HepG2 (cell line): ENCODE data around the gene SH3GL2. TPM values are rescaled to one million over a fixed set of nuclear protein-coding genes. Genes with fewer than 3 reads are reported as not detected.

Experiments used
- ATAC-seq: fragments of 200-7000 bp; cut with Tn5 transposase; 3 replicates; pipeline ENCODE4 v1.9.1; 2020; ENCODE audit warnings: mild to moderate bottlenecking, moderate library complexity
- BruUV-seq: library from RNA; stranded (reverse); fragments of 400-500 nt; replicated peaks from 2 replicates; lab custom pipeline; 2021; lab: Mats Ljungman, UMichigan
- CTCF ChIA-PET: fragments of 300-600 bp; formaldehyde crosslinking; extraction: SDS; loops from one replicate; lab custom pipeline; 2021; ENCODE audit warnings: low total read pairs, inconsistent platforms, low intra/inter-chr PET ratio; lab: Yijun Ruan, JAX
- POLR2A ChIA-PET: fragments of 350-600 bp; sonication (Branson Sonifier 250); formaldehyde crosslinking; loops from one replicate; lab custom pipeline; 2020; ENCODE audit warnings: antibody characterized with exemption, inconsistent platforms; lab: Yijun Ruan, JAX
- DNase-seq: peaks from one replicate; pipeline ENCODE4 v3.0.0-alpha.2; 2015; ENCODE audit warnings: low spot score
- FAIRE-seq: peaks from 3 replicates; lab custom pipeline; 2011; peaks lifted over from hg19 to GRCh38; lab: Jason Lieb, UNC
- H2AFZ ChIP-seq: one replicate; pipeline ENCODE4 v1.6.1; 2011; ENCODE audit warnings: low read length, inconsistent platforms
- H3K27ac ChIP-seq: fragments of 300-600 bp; 3 replicates; pipeline ENCODE4 v1.8.0; 2011; ENCODE audit warnings: mixed run types, mild to moderate bottlenecking, mixed read lengths, low read length, inconsistent platforms; ENCODE audit not compliant: insufficient read depth; ENCODE audit errors: extremely low read length
- H3K27me3 ChIP-seq, 2 experiments: fragments of 200-600 bp in 1 of 2; 2 replicates in 1 of 2; 3 replicates in 1 of 2; pipeline versions ENCODE4 v1.6.0 to v1.8.0; 2011; ENCODE audit warnings: low read length in 2 of 2, mild to moderate bottlenecking in 2 of 2, moderate library complexity in 2 of 2, inconsistent platforms in 1 of 2; ENCODE audit not compliant: insufficient read depth in 2 of 2, control insufficient read depth in 1 of 2
- H3K36me3 ChIP-seq, 2 experiments: fragments of 200-600 bp in 1 of 2; replicated peaks in 1 of 2; 2 replicates in 1 of 2; 3 replicates in 1 of 2; pipeline versions ENCODE4 v1.5.1 to v1.8.0; 2011; ENCODE audit warnings: low read length in 2 of 2, inconsistent platforms in 1 of 2; ENCODE audit not compliant: insufficient read depth in 2 of 2, control insufficient read depth in 1 of 2
- H3K4me1 ChIP-seq: 2 replicates; pipeline ENCODE4 v1.5.1; 2012; ENCODE audit warnings: low read length, inconsistent platforms; ENCODE audit not compliant: insufficient read depth
- H3K4me2 ChIP-seq: 2 replicates; pipeline ENCODE4 v1.6.0; 2011; ENCODE audit warnings: low read depth, low read length, inconsistent platforms
- H3K4me3 ChIP-seq, 3 experiments: fragments of 200-600 bp in 1 of 3; sonication (generic), shearing (Covaris generic) in 1 of 3; replicated peaks in 1 of 3; 2 replicates each; pipeline ENCODE4 v1.5.1; 2011 to 2016; ENCODE audit warnings: low read length in 3 of 3, inconsistent platforms in 2 of 3, low read depth in 2 of 3, mild to moderate bottlenecking in 2 of 3, control low read depth in 1 of 3, mixed read lengths in 1 of 3; ENCODE audit not compliant: insufficient read depth in 1 of 3
- H3K79me2 ChIP-seq: one replicate; pipeline ENCODE4 v1.6.1; 2011; ENCODE audit warnings: low read length, inconsistent platforms; ENCODE audit not compliant: insufficient read depth
- H3K9ac ChIP-seq: 2 replicates; pipeline ENCODE4 v1.6.0; 2011; ENCODE audit warnings: mild to moderate bottlenecking, low read depth, low read length, inconsistent platforms; ENCODE audit not compliant: insufficient read depth
- H3K9me3 ChIP-seq: 2 replicates; pipeline ENCODE4 v1.5.1; 2012; ENCODE audit warnings: mild to moderate bottlenecking, low read length
- H4K20me1 ChIP-seq: 2 replicates; pipeline ENCODE4 v1.6.0; 2011; ENCODE audit warnings: inconsistent platforms, mild to moderate bottlenecking, low read length, moderate library complexity; ENCODE audit not compliant: insufficient read depth
- ARID3A ChIP-seq: IDR thresholded peaks from 2 replicates; pipeline ENCODE4 v1.6.1; 2012; ENCODE audit warnings: low read depth, low read length, improper control_type of control experiment
- FOXC1 ChIP-seq: sonication (generic); formaldehyde crosslinking; IDR thresholded peaks from 2 replicates; pipeline ENCODE4 v1.8.0; 2022; ENCODE audit warnings: mild to moderate bottlenecking, missing genetic modification reagents, borderline replicate concordance
- STAT5B ChIP-seq: sonication (generic); formaldehyde crosslinking; IDR thresholded peaks from 2 replicates; pipeline ENCODE4 v1.4.0; 2020; ENCODE audit warnings: missing genetic modification reagents
- TFAP4 ChIP-seq: sonication (generic); IDR thresholded peaks from 2 replicates; pipeline ENCODE4 v1.6.1; 2016; ENCODE audit warnings: low read depth, borderline replicate concordance
- ZNF770 ChIP-seq: sonication (generic); formaldehyde crosslinking; IDR thresholded peaks from 2 replicates; pipeline ENCODE4 v1.5.0; 2020; ENCODE audit warnings: mild to moderate bottlenecking, missing genetic modification reagents
- WGBS: methylation state at CpG from one replicate; pipeline ENCODE4 v1.1.6; 2017; ENCODE audit warnings: low lambda C conversion rate; 5-methylcytosine and 5-hydroxymethylcytosine counted together
- in situ Hi-C: cut with HindIII; loops from 2 replicates; pipeline ENCODE4 v1.10.0; 2017; ENCODE audit warnings: low pct_unique_long_range_greater_than_20kb; ENCODE audit not compliant: extremely low pct_ligation_motif_present
- intact Hi-C: fragments of 100-400 bp; cut with micrococcal nuclease; formaldehyde crosslinking; loops from one replicate; pipeline ENCODE4 v1.10.0; 2022; ENCODE audit not compliant: unreplicated experiment
- polyA plus RNA-seq, 8 experiments: library from polyadenylated mRNA; depleted of rRNA in 3 of 8; stranded (reverse) in 7 of 8; unstranded in 1 of 8; fragments of >200 nt; fragmentation: Illumina TruSeq in 4 of 8; extraction: Trizol in 4 of 8; gene quantifications; 2 replicates each; pipeline versions ENCODE4 v1.2.1 to v1.2.3, GENCODE V29; 2011 to 2016; ENCODE audit warnings: low read depth in 4 of 8, missing spikeins in 1 of 8, mixed read lengths in 1 of 8; ENCODE audit not compliant: insufficient read depth in 1 of 8
- total RNA-seq, 5 experiments: library from RNA; depleted of rRNA; stranded (reverse); fragments of >200 nt; fragmentation: Illumina TruSeq; extraction: Trizol; gene quantifications; 2 replicates each; pipeline ENCODE4 v1.2.3, GENCODE V29; 2016; ENCODE audit warnings: low read depth in 1 of 5

Gene SH3GL2
- total and polyA plus RNA-seq, 2 of the 13 experiments (the other 11 are each of a cell fraction or from before 2014, with no cell fraction given): 0.04 TPM; not detected in 1

GRCh38 chr9:17636349-17636748 is 57.5 kb downstream of the SH3GL2 start:
- intact Hi-C loops: no loop called here
- DNase-seq (no peak), ATAC-seq (no peak), FAIRE-seq (no peak)
- Histone ChIP-seq H2AFZ (no peak overlapping the region), H4K20me1 (no peaks in the 10 kb centered on the region), H3K9me3 (no peaks in the 10 kb centered on the region), H3K36me3 (no peaks in the 10 kb centered on the region), H3K4me1 (no peaks in the 10 kb centered on the region), H3K4me3 (no peak overlapping the region), H3K79me2 (no peaks in the 10 kb centered on the region), H3K9ac (no peak overlapping the region), H3K27me3 (no peaks in the 10 kb centered on the region), H3K4me2 (no peak overlapping the region), H3K27ac (no peak overlapping the region)
- CTCF ChIA-PET: no interaction called here
- no peak for TF ChIP-seq ZNF770 (CRISPR knock-in tag)
- TF ChIP-seq TFAP4: no peak
- no peak for TF ChIP-seq STAT5B (CRISPR knock-in tag)
- TF ChIP-seq FOXC1: no peak
- no peak for TF ChIP-seq ARID3A
- in situ Hi-C loops: no loop called here
- BruUV-seq: no TSS peak
- WGBS: 0% methylated on average over 2 of the region's 2 CpGs
- POLR2A ChIA-PET: no interaction called here
